ENCODE measurements around the gene CYP4F2.
"Not testable (repeated sequence)": the region's sequence is repeated elsewhere in the genome, so short reads cannot be mapped to it uniquely, and the experiment has no call there.

The CYP4F2 gene

GRCh38 chr19:15897738-15898276, at the start of gene CYP4F2:
Gene CYP4F2, minus strand, starts transcription at chr19:15898074. Its CDS starts 463 bp downstream, at chr19:15897611.
- no peak for DNase-seq (ENCODE audit: low read depth)

DNA sequence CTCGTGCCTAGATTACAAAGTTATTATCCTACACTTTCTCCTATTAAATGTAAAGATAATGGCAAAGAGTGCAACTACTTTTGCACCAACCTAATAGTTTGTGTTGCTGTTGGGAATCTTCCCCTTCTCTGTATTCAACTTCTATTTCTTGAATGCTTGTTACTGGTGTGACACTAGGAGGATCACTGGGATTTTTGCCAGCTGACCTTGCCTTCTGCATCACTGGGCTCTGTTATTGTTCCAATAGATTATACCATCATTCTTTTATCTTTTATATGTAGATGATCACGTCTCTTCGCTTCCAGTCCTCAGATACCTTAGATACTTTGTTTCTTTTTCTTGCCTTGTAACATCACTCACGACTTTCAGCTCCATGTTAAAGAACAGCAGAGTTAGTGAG, 47.4 kb upstream of the CYP4F2 start:
- DNase-seq (ENCODE audit: low read depth), result no peak

GRCh38 chr19:15944401-15944800, 46.5 kb upstream of the CYP4F2 start:
- no peak for DNase-seq (ENCODE audit: low read depth)

- no peak for DNase-seq (ENCODE audit: low read depth)
Measured at GRCh38 chr19:15937771-15938170, 39.9 kb upstream of the CYP4F2 start.

GRCh38 chr19:15936950-15937349, 39.1 kb upstream of the CYP4F2 start:
- DNase-seq (ENCODE audit: low read depth), result no peak

GRCh38 chr19:15936173-15936572, 38.3 kb upstream of the CYP4F2 start:
- DNase-seq (ENCODE audit: low read depth), result no peak

DNA sequence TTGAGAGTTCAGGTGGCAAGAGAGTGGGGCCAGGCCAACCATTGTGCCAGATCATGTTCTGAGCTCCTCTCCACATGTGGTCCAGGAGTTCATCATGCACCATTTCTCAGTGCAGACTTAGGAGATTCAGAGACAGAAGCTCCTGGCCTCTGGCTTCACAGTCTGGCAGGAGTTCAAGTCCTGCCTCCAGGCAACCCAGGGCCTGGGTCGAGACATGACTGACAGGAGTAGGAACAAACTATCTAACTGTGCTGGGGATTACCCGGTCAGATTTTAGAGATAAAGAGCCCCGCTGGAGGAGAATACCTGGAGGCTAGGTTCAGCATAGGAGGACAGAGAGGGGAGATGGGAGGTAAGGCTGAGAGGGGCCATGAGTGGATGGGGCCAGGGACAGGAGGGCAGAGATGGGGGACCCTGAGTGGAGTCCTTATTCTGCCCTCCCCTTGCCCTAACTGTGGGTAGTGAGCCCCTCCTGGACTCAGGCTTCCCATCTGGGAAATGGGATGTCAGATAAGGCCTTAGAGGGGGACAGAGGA, 37.4 kb upstream of the CYP4F2 start:
- no peak for DNase-seq (ENCODE audit: low read depth)

- no peak for DNase-seq (ENCODE audit: low read depth)
Measured at GRCh38 chr19:15934332-15935078, 36.6 kb upstream of the CYP4F2 start, which contains the start of gene CYP4F11. Gene CYP4F11, minus strand, starts transcription at chr19:15934529. Its CDS starts 121 bp downstream, at chr19:15934408.

DNA sequence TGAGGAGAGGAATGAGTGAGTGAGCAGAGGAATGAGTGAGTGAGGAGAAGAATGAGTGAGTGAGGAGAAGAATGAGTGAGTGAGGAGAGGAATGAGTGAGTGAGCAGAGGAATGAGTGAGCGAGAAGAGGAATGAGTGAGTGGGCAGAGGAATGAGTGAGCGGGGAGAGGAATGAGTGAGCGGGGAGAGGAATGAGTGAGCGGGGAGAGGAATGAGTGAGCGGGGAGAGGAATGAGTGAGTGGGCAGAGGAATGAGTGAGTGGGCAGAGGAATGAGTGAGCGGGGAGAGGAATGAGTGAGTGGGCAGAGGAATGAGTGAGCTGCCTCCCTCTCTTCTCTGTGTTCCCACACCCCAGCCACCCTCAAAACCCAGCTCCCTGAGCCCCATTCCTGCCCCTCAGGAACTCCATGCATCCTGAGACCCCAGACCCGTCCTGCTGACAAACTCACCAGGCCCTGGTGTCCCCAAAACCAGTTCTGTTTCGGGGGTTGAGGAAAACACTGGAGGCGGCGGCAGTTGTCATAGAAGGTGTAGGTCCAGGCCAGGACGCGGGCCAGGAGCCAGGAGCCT, 36.0 kb upstream of the CYP4F2 start:
- not testable (repeated sequence) for DNase-seq (ENCODE audit: low read depth)

DNA sequence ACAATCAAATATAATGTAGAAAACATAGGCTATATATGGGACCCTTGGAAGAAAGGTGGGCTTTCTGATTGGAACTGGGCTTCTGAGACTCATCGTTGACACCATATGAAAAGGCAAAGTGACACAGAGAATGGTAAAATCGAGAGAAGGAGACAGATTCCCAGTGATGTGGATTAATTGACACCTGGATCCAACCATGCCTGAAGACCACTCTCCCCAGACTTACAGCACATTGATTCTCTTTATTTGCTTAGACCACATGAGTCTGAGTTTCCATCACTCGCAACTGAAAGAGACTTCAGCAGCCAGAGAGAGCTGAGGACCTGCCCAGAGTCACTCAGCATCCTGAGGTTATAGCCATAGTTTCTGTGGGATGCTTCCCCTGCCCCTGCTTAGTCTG, 30.4 kb upstream of the CYP4F2 start:
- no peak for DNase-seq (ENCODE audit: low read depth)

GRCh38 chr19:15926484-15926883, 28.6 kb upstream of the CYP4F2 start:
- DNase-seq (ENCODE audit: low read depth), result no peak

DNA sequence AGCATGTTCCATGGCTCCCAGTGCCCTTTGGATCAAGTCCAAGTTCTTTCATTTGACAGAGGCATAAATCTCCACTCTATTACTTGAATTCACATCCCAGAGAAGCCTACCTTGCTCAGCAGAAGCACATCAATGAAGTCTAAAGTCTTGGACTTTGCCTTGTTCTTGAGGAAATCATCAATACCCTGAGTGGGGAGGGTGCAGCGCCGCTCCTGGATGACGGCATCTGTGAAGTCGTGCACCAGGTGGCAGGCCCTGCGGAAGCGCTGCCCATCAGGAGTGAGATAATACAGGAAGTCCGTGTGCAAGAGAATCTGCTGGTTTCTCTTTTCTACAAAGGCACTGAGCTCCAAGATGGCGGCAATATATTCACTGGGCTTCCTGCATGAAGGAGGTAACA, 25.8 kb upstream of the CYP4F2 start:
- DNase-seq (ENCODE audit: low read depth), result no peak

GRCh38 chr19:15922021-15922420, 24.1 kb upstream of the CYP4F2 start:
- no peak for DNase-seq (ENCODE audit: low read depth)

DNA sequence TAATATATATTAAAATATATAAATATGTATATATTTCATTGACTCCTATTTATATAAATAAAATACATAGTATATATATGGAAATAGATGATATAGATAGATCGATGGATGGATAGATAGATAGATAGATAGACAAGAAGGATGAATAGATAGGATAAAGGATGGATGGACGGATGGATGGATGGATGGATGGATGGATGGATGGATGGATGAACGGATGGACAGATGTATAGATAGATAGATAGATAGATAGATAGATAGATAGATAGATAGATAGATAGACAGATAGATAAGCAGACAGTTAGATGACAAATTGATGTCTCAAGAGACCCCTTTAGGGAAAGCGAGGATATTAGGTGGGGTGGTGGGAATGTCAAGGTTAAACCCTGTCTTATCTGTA, 21.4 kb upstream of the CYP4F2 start:
- DNase-seq (ENCODE audit: low read depth), result no peak

DNA sequence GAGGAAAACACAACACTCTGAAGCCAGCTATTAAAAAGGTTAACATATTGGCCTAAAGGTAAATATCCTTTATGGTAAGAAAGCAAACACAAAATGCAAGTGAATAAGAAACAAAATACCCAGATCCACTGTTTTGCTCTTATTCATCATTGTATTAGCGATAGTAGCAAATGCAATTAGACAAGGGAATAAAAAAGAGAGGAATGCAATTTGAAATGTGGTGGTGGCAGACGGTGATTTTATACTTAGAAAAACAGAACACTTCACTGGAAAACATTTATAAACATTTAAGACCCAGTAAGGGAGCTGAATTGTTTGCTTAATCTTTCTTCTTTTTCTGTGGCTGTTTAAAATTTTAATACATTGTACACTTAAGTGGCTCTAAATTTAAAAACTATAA, 17.2 kb upstream of the CYP4F2 start:
- DNase-seq (ENCODE audit: low read depth), result no peak

- no peak for DNase-seq (ENCODE audit: low read depth)
Measured at GRCh38 chr19:15913830-15914229, 16.0 kb upstream of the CYP4F2 start.

DNA sequence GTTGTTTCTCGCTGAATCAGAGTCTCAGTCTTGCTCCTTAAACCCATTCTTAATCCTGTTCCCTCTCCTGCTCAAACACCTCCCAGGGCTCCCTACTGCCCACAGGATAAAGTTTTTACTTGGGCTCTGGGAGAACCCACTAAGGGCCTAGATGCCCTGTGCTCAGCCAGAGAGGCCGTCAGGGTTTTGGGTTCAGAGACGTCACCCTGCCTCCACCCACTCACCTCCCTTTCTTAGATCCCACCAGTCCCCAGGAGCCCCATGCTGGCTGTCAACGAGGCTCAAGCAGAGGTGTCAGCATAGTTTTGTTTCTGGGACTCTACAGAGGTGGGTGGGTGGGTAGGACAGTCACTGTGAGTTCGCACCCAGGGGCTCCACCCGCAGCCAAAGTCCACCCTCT, 15.5 kb upstream of the CYP4F2 start:
- no peak for DNase-seq (ENCODE audit: low read depth)

DNA sequence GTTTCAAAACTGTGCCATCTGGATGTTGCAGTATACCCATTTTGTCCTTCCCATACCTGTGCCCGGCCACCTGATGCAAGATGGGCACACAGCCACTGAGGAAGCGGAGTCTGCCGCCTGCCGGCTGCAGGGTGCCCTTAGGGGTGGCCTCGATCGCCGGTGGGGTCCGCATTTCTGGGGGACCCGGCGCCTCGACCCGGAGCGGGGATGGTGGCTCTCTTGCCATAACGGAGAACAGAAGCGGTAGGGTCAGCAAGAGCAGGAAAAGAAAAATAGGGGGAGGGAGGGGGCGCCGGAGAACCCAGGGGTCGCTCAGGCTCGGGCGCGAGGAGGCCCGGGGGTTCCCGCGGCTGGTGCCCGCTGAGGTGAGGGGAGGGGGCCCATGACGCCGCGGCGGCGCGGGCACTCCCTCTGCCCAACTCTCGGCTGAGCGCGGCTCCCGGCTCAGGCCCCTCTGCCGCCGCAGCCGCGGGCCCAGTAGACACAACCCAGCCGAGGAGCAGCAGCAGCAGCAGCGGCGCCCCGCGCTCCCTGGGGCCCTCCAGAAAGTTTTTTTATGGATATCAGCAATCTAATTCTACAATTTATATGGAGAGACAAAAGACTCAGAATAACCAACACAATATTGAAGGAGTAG, 13.8 kb upstream of the CYP4F2 start:
- no peak for DNase-seq (ENCODE audit: low read depth)

DNA sequence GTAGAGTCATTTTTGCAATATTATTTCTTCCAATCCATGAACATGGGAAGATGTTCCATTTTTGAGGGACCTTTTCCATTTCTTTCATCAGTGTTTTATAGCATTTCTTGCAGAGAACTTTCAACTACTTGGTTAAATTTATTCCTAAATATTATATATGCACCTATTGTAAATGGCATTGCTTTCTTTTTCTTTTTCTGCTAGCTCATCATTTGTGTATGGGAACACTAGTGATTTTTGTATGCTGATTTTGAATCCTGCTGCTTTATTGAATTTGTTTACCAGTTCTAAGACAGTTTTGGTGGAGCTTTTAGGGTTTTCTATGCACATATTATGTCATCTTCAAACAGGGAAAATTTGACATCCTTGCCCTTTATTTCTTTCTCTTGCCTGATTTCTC, 7.2 kb upstream of the CYP4F2 start:
- no peak for DNase-seq (ENCODE audit: low read depth)

- DNase-seq (ENCODE audit: low read depth), result not testable (repeated sequence)
Measured at GRCh38 chr19:15902898-15903297, 5.0 kb upstream of the CYP4F2 start.

DNA sequence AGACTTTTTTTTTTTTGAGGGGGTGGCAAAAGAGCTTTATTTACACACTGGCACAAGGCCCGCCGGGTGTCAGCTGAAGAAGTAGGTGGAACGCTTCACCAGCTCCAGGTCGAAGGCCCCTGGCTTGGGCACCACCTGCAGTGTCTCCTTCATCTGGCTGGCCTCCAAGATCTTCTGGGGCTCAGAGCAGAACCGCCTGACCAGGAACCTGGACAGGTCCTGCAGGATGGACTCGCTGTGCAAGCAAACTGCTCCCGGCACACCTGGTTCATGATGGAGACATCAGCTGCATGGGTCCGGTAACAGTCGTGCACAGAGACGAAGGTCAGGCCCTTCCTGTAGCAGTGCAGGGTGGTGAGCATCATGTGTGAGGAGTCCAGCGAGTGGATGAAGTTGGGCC, 4.4 kb upstream of the CYP4F2 start:
- DNase-seq (ENCODE audit: low read depth), result no peak

GRCh38 chr19:15900504-15900903, 2.6 kb upstream of the CYP4F2 start:
- DNase-seq (ENCODE audit: low read depth), result no peak

GRCh38 chr19:15900032-15900431, 2.2 kb upstream of the CYP4F2 start:
- DNase-seq (ENCODE audit: low read depth), result not testable (repeated sequence)

Measured in HS-5 (cell line).